ENCODE measurements around the gene GIMAP2.
"Not testable (repeated sequence)": the region's sequence is repeated elsewhere in the genome, so short reads cannot be mapped to it uniquely, and the experiment has no call there.

GIMAP2 gene

GRCh38 chr7:150676854-150677253, 8.7 kb upstream of the GIMAP2 start:
- not testable (repeated sequence) for DNase-seq (ENCODE audit: low read depth)

- not testable (repeated sequence) for DNase-seq (ENCODE audit: low read depth)
These were observed 6.9 kb upstream of the GIMAP2 start for GRCh38 chr7:150678601-150679000.

GRCh38 chr7:150680364-150680763, 5.1 kb upstream of the GIMAP2 start:
- not testable (repeated sequence) for DNase-seq (ENCODE audit: low read depth)

GRCh38 chr7:150686030-150686631, 625 bp downstream of the GIMAP2 start:
- no peak for DNase-seq (ENCODE audit: low read depth)

- no peak for DNase-seq (ENCODE audit: low read depth)
These were observed 3.1 kb downstream of the GIMAP2 start for GRCh38 chr7:150688630-150689029.

- DNase-seq (ENCODE audit: low read depth): no peak
These were observed 10.1 kb downstream of the GIMAP2 start for GRCh38 chr7:150695654-150696053.

GRCh38 chr7:150703209-150703608, 17.7 kb downstream of the GIMAP2 start:
- no peak for DNase-seq (ENCODE audit: low read depth)

GRCh38 chr7:150715293-150715692, 29.8 kb downstream of the GIMAP2 start:
- no peak for DNase-seq (ENCODE audit: low read depth)

GRCh38 chr7:150715738-150716137, 30.2 kb downstream of the GIMAP2 start:
- no peak for DNase-seq (ENCODE audit: low read depth)

GRCh38 chr7:150716368-150716767, 30.9 kb downstream of the GIMAP2 start, which contains the start of gene GIMAP1:
GIMAP1 (plus strand) TSS chr7:150716613; CDS start chr7:150719048, 2,435 bp downstream.
- no peak for DNase-seq (ENCODE audit: low read depth)

GRCh38 chr7:150716939-150717338, 31.4 kb downstream of the GIMAP2 start:
- no peak for DNase-seq (ENCODE audit: low read depth)

GRCh38 chr7:150717814-150718420, 32.4 kb downstream of the GIMAP2 start:
- DNase-seq (ENCODE audit: low read depth): no peak

GRCh38 chr7:150719436-150719835, 33.9 kb downstream of the GIMAP2 start:
- DNase-seq (ENCODE audit: low read depth): no peak

GRCh38 chr7:150719960-150720891, 34.7 kb downstream of the GIMAP2 start:
- DNase-seq (ENCODE audit: low read depth): no peak

- DNase-seq (ENCODE audit: low read depth): no peak
These were observed 36.5 kb downstream of the GIMAP2 start for GRCh38 chr7:150721970-150722373.

GRCh38 chr7:150722431-150722931, 37.0 kb downstream of the GIMAP2 start:
- no peak for DNase-seq (ENCODE audit: low read depth)

- DNase-seq (ENCODE audit: low read depth): no peak
These were observed 38.0 kb downstream of the GIMAP2 start for GRCh38 chr7:150723467-150723866.

GRCh38 chr7:150727381-150727780, 41.9 kb downstream of the GIMAP2 start:
- no peak for DNase-seq (ENCODE audit: low read depth)

- DNase-seq (ENCODE audit: low read depth): no peak
These were observed 42.5 kb downstream of the GIMAP2 start for GRCh38 chr7:150728011-150728410.

- no peak for DNase-seq (ENCODE audit: low read depth)
These were observed 43.1 kb downstream of the GIMAP2 start for GRCh38 chr7:150728609-150729008.

- DNase-seq (ENCODE audit: low read depth): no peak
These were observed 46.4 kb downstream of the GIMAP2 start for GRCh38 chr7:150731916-150732315.

GRCh38 chr7:150732786-150733481, 47.4 kb downstream of the GIMAP2 start:
- no peak for DNase-seq (ENCODE audit: low read depth)
